Vagina (tissue), 2 donors: ENCODE measurements around the gene ST7. TPM values are rescaled to one million over a fixed set of nuclear protein-coding genes. Genes with fewer than 3 reads are reported as not detected.

Source experiments
- DNase-seq, 2 donors: peaks; one replicate each; pipeline ENCODE4 v3.0.0-alpha.2; 2017; ENCODE audit errors: extremely low spot score in 2 of 2
- H3K27ac ChIP-seq: fragments of 200-600 bp; sonication (generic); one replicate; pipeline ENCODE4 v1.5.1; 2019
- H3K27me3 ChIP-seq: fragments of 200-600 bp; sonication (generic); one replicate; pipeline ENCODE4 v1.5.1; 2019
- H3K36me3 ChIP-seq, 2 donors: fragments of 200-600 bp; sonication (generic); one replicate each; pipeline ENCODE4 v1.5.1; 2017 to 2019
- H3K4me1 ChIP-seq: fragments of 200-600 bp; sonication (generic); one replicate; pipeline ENCODE4 v1.5.1; 2019
- H3K4me3 ChIP-seq, 2 donors: fragments of 200-600 bp; sonication (generic); 1 replicate in 1 of 2; 2 replicates in 1 of 2; pipeline ENCODE4 v1.5.1; 2016 to 2019
- H3K9me3 ChIP-seq: fragments of 200-600 bp; sonication (generic); one replicate; pipeline ENCODE4 v1.5.1; 2019
- POLR2A ChIP-seq, 2 donors: fragments of 450-650 bp; IDR thresholded peaks; one replicate each; pipeline ENCODE4 v1.6.1; 2017; ENCODE audit warnings: antibody characterized with exemption in 2 of 2, mild to moderate bottlenecking in 2 of 2, moderate library complexity in 2 of 2
- POLR2AphosphoS5 ChIP-seq, 2 donors: sonication (generic); formaldehyde crosslinking; IDR thresholded peaks; one replicate each; pipeline ENCODE4 v1.9.0; 2017; ENCODE audit warnings: antibody characterized with exemption in 2 of 2, mild to moderate bottlenecking in 2 of 2, low read depth in 1 of 2; ENCODE audit not compliant: insufficient read depth in 1 of 2
- intact Hi-C: fragments of 100-400 bp; cut with DNase I; formaldehyde crosslinking; loops from one replicate; pipeline ENCODE4 v1.15.1; 2023
- total RNA-seq: library from RNA; depleted of rRNA; stranded (reverse); fragments of >200 nt; gene quantifications from one replicate; pipeline ENCODE4 v1.2.3, GENCODE V29; 2016
- TF ChIP-seq, protein P1 (sequence below), 3 experiments: fragments of 450-650 bp in 2 of 3; fragments of 200-600 bp in 1 of 3; sonication (generic) in 1 of 3; IDR thresholded peaks; one replicate each; pipeline ENCODE4 v1.5.1; 2017 to 2019; ENCODE audit warnings: antibody characterized with exemption in 3 of 3, mild to moderate bottlenecking in 2 of 3, moderate library complexity in 2 of 3

The ST7 gene
- total RNA-seq, 1 donor from 2014 or later = 15.2 TPM

DNA sequence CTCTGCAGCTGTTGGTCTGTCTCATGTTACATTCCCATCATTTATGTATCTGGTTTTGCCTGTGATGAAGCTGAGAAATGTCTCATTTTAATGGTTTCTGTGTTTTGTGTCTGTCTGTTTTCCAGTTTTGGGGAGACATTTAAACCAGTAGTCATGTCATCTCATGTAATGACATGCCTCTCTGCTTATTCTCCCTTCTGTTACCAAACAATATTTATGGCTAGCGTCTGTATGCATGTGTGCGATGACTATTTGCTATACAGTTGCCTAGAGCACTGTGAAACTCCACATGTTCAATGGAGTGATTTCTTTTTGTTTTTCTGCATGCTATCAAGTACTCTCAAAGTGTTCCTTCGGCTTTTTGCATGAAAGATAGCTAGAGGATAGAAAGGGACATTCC, 132.0 kb downstream of the ST7 start:
- no peak overlapping the region for H3K27ac ChIP-seq
- H3K4me1 ChIP-seq = peaks cover 22% of the 10 kb centered on the region

DNA sequence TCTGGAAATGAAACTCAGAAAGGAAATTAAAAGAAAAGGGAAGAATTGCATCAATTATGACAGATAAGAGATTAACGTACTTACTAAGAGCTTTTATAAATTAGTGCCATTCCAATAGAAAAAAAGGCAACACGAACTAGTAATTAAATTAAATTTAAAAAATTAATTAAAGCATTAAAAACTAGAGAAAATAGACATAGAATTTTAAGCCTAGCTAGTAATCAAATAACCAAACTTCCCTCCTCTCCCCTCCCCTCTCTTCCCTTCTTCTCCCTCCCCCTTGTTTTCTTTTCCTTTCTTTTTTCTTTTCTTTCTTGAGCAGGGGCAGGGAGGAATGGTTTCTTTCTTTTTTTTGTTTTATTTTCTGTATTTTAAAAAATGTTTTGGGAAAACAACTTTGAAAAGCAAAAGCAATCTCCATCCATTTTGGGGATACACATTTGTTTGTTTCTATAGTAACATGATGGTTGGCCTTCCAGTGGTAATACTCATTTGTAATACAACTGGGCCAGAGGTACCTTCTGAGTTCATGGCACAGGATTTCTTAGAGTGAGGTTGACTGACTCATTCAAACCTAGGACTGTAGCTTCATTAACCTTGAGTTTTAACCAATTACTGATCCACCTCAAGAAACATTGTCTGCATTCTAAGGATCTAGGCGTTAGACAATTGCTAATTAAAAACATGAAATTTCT, 132.6 kb downstream of the ST7 start:
- H3K4me1 ChIP-seq = peaks cover 22% of the 10 kb centered on the region
- no peak overlapping the region for H3K4me3 ChIP-seq
- intact Hi-C loops = no loop called here
- no peak overlapping the region for H3K27ac ChIP-seq
- no peaks in the 10 kb centered on the region for H3K9me3 ChIP-seq
- DNase-seq = no peak
- H3K27me3 ChIP-seq = no peaks in the 10 kb centered on the region
- H3K36me3 ChIP-seq = no peaks in the 10 kb centered on the region
- no peak for TF ChIP-seq POLR2AphosphoS5 (IDR thresholded peaks at IDR 0.05; ENCODE audit: insufficient read depth in 1 of 2, low read depth in 1 of 2)
- TF ChIP-seq POLR2A (IDR thresholded peaks at IDR 0.05) = no peak
- TF ChIP-seq, protein P1, sequence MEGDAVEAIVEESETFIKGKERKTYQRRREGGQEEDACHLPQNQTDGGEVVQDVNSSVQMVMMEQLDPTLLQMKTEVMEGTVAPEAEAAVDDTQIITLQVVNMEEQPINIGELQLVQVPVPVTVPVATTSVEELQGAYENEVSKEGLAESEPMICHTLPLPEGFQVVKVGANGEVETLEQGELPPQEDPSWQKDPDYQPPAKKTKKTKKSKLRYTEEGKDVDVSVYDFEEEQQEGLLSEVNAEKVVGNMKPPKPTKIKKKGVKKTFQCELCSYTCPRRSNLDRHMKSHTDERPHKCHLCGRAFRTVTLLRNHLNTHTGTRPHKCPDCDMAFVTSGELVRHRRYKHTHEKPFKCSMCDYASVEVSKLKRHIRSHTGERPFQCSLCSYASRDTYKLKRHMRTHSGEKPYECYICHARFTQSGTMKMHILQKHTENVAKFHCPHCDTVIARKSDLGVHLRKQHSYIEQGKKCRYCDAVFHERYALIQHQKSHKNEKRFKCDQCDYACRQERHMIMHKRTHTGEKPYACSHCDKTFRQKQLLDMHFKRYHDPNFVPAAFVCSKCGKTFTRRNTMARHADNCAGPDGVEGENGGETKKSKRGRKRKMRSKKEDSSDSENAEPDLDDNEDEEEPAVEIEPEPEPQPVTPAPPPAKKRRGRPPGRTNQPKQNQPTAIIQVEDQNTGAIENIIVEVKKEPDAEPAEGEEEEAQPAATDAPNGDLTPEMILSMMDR (IDR thresholded peaks at IDR 0.05) = no peak

More for the DNA sequence above, 132.0 kb downstream of the ST7 start:
- H3K4me3 ChIP-seq = no peak overlapping the region
- DNase-seq = no peak
- no peaks in the 10 kb centered on the region for H3K9me3 ChIP-seq
- H3K27me3 ChIP-seq = no peaks in the 10 kb centered on the region
- H3K36me3 ChIP-seq = no peaks in the 10 kb centered on the region
- intact Hi-C loops = no loop called here
- no peak for TF ChIP-seq POLR2A (IDR thresholded peaks at IDR 0.05)

DNA sequence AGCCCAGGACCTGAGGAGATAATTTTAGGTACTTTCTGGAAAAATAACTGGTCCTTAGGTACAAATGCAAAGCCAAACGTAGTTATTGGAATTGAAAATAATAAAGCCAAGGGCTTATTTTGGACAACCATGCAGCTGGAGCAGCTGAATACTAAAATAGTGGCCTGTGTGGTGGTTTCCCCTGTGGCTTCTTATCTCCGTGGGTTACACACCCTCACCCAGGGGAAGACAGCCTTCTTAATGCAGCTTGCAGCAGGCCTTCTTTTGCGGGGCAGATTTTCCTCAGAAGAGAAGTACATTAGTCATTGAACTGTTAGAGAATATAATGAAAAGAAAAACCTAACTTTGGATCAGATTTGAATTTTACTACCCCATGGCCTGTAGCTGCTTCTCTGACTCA, 133.5 kb downstream of the ST7 start:
- no peak overlapping the region for H3K27ac ChIP-seq
- no peak overlapping the region for H3K4me3 ChIP-seq
- no peaks in the 10 kb centered on the region for H3K27me3 ChIP-seq
- no peaks in the 10 kb centered on the region for H3K9me3 ChIP-seq
- H3K4me1 ChIP-seq = peaks cover 22% of the 10 kb centered on the region
- no peak for DNase-seq
- intact Hi-C loops = no loop called here
- TF ChIP-seq, protein P1 (IDR thresholded peaks at IDR 0.05) = no peak
- TF ChIP-seq POLR2A (IDR thresholded peaks at IDR 0.05) (no peak), POLR2AphosphoS5 (IDR thresholded peaks at IDR 0.05; ENCODE audit: insufficient read depth in 1 of 2, low read depth in 1 of 2) (no peak)
- H3K36me3 ChIP-seq = no peaks in the 10 kb centered on the region

DNA sequence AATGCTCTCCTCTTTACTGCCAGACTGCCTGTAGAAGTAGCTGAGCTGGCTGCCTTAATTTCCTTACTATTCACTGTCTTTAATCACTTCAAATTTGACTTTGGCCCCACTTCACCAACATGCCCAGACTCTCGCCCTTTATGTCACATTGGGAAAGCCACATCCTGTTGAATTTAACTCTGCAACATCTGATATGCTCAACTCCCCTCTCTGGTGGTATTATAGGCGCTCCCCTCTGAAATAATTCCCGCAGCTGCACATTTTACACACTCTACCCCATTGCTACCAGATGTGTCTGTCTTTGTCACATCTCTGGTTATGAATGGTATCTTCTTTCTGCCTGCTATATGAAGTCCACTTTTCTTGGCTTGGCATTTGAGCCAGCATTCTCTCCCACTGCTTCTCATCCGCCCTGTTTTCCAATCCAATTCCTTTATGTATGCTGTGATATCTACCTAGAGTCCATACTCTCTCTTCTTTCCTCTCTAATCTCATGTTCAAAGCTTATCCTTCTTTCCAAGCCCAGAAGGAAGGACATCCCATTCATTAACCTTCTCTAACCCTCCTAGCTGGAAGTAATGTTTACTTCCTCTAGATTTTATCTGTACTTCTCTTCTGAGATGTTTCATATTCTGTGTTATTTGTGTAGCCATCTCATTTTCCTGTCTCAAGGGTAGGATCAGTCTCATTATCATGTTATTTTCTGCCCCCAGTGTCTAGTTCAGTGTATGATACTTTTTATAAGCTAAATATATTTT, 134.5 kb downstream of the ST7 start:
- no peak for DNase-seq
- TF ChIP-seq POLR2A (IDR thresholded peaks at IDR 0.05) (no peak), POLR2AphosphoS5 (IDR thresholded peaks at IDR 0.05; ENCODE audit: insufficient read depth in 1 of 2, low read depth in 1 of 2) (no peak)
- TF ChIP-seq, protein P1 (IDR thresholded peaks at IDR 0.05) = no peak
- Histone ChIP-seq H3K9me3 (no peaks in the 10 kb centered on the region), H3K36me3 (no peaks in the 10 kb centered on the region), H3K4me1 (peaks cover 22% of the 10 kb centered on the region), H3K4me3 (no peak overlapping the region), H3K27me3 (no peaks in the 10 kb centered on the region), H3K27ac (no peak overlapping the region)
- intact Hi-C loops = no loop called here

DNA sequence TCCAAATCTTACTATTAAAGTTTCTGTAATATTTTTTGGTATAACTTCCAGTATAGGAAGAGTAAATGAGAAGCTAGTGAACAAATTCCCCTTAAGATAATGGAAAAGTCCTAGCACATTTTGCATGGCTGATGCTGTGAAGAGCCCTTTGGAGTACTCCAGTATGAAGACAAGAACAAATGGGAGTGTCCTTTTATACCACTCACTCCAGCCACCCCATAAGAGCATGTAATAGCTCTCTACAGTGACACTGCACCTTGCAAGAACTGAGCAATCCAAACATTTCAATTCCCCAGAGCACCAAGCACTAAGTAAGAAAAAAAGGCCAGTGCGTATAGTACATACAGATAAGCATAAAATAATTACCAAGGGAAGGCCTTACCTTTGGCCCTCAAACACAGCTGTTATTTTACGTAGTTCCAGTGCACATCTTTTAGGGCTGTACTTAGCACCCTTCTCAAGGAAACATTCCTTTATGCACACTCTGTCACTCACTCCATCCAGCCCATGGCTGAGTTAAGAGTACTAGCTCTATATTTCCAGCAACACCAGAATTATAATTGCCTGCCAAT, 135.4 kb downstream of the ST7 start:
- intact Hi-C loops = no loop called here
- Histone ChIP-seq H3K9me3 (no peaks in the 10 kb centered on the region), H3K27ac (no peak overlapping the region), H3K4me3 (no peak overlapping the region), H3K27me3 (no peaks in the 10 kb centered on the region), H3K36me3 (no peaks in the 10 kb centered on the region), H3K4me1 (peaks cover 20% of the 10 kb centered on the region)
- TF ChIP-seq POLR2A (IDR thresholded peaks at IDR 0.05) (no peak), POLR2AphosphoS5 (IDR thresholded peaks at IDR 0.05; ENCODE audit: insufficient read depth in 1 of 2, low read depth in 1 of 2) (no peak)
- TF ChIP-seq, protein P1 (IDR thresholded peaks at IDR 0.05) = no peak
- no peak for DNase-seq
